Neutrophil (primary cell): Measurements from ENCODE around the gene CLDN18.

ENCODE experiments used
- H3K27ac ChIP-seq: fragments of 200-600 bp; sonication (generic); 2 replicates; pipeline ENCODE4 v1.5.1; 2016; ENCODE audit warnings: mild to moderate bottlenecking, moderate library complexity
- H3K27me3 ChIP-seq: fragments of 200-600 bp; sonication (generic); 2 replicates; pipeline ENCODE4 v1.6.0; 2016; ENCODE audit warnings: mild to moderate bottlenecking
- H3K36me3 ChIP-seq: fragments of 200-600 bp; sonication (generic); 2 replicates; pipeline ENCODE4 v1.5.1; 2017
- H3K4me1 ChIP-seq, 2 experiments: fragments of 200-600 bp in 1 of 2; sonication (generic) in 1 of 2; 1 replicate in 1 of 2; 2 replicates in 1 of 2; pipeline versions ENCODE4 v1.5.1 to v1.6.1; 2013 to 2016; ENCODE audit warnings: low read depth in 1 of 2, low read length in 1 of 2, mild to moderate bottlenecking in 1 of 2, moderate library complexity in 1 of 2; ENCODE audit not compliant: control insufficient read depth in 1 of 2, insufficient read depth in 1 of 2
- H3K4me3 ChIP-seq, 2 experiments: fragments of 200-600 bp in 1 of 2; sonication (generic) in 1 of 2; 1 replicate in 1 of 2; 2 replicates in 1 of 2; pipeline ENCODE4 v1.5.1; 2013 to 2016; ENCODE audit warnings: low read depth in 1 of 2, low read length in 1 of 2, mild to moderate bottlenecking in 1 of 2, moderate library complexity in 1 of 2
- H3K9me3 ChIP-seq: fragments of 200-600 bp; sonication (generic); 2 replicates; pipeline ENCODE4 v1.5.1; 2016
- TF ChIP-seq, protein P1 (sequence below): fragments of 200-600 bp; sonication (generic); IDR thresholded peaks from 2 replicates; pipeline ENCODE4 v1.5.1; 2016; ENCODE audit warnings: antibody characterized with exemption

The CLDN18 gene

GRCh38 chr3:138043266-138044029 is 33.5 kb downstream of the CLDN18 start:
- TF ChIP-seq, protein P1, sequence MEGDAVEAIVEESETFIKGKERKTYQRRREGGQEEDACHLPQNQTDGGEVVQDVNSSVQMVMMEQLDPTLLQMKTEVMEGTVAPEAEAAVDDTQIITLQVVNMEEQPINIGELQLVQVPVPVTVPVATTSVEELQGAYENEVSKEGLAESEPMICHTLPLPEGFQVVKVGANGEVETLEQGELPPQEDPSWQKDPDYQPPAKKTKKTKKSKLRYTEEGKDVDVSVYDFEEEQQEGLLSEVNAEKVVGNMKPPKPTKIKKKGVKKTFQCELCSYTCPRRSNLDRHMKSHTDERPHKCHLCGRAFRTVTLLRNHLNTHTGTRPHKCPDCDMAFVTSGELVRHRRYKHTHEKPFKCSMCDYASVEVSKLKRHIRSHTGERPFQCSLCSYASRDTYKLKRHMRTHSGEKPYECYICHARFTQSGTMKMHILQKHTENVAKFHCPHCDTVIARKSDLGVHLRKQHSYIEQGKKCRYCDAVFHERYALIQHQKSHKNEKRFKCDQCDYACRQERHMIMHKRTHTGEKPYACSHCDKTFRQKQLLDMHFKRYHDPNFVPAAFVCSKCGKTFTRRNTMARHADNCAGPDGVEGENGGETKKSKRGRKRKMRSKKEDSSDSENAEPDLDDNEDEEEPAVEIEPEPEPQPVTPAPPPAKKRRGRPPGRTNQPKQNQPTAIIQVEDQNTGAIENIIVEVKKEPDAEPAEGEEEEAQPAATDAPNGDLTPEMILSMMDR = no peak

DNA sequence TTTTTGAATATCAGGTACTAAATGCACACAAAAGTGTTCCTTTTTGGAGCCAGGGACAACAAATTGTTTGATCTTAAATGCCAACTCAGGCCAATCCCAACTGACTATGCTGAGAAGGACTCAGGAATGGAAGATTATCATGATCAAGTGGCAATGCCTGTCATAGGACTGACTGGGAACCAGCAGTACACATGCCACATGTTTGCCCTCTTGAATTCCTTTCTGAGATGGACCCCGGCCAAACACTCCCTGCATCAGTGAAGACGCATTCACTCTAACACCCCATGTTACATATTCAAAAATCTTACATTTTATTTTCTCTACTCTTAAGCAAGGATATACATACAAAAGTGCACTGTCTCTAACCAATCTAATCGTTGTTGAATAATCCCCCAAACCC is 36.1 kb downstream of the CLDN18 start:
- Histone ChIP-seq H3K27ac (no peak overlapping the region), H3K27me3 (no peaks in the 10 kb centered on the region), H3K4me3 (no peak overlapping the region), H3K9me3 (no peaks in the 10 kb centered on the region), H3K4me1 (peaks cover 6 to 10% of the 10 kb centered on the region in 2 experiments), H3K36me3 (peaks cover 24% of the 10 kb centered on the region)
- TF ChIP-seq, protein P1 = no peak

More at GRCh38 chr3:138043266-138044029, 33.5 kb downstream of the CLDN18 start:
- Histone ChIP-seq H3K27ac (no peak overlapping the region), H3K27me3 (no peaks in the 10 kb centered on the region), H3K36me3 (peaks cover 4% of the 10 kb centered on the region), H3K9me3 (no peaks in the 10 kb centered on the region), H3K4me3 (no peak overlapping the region), H3K4me1 (peaks cover 6 to 10% of the 10 kb centered on the region in 2 experiments)

DNA sequence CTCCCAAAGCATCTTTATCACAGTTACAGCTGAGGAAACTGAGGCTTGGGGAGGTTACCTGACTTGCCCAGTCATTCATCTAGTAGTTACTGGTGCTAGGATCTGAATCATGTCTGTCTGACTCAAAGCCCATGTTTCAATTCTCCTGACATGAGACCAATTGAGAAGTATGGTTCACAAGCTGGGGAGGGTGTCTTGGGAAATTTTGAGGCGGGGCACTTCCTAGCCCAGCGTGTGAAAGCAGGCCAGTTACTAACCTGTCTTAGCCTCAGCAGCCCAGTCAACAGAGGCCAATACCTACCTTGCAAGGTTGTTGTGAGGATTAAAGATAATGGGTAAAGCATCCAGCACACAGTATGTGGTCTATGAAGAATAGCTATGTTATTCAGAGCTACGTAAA is 37.0 kb downstream of the CLDN18 start:
- no peaks in the 10 kb centered on the region for H3K27me3 ChIP-seq

DNA sequence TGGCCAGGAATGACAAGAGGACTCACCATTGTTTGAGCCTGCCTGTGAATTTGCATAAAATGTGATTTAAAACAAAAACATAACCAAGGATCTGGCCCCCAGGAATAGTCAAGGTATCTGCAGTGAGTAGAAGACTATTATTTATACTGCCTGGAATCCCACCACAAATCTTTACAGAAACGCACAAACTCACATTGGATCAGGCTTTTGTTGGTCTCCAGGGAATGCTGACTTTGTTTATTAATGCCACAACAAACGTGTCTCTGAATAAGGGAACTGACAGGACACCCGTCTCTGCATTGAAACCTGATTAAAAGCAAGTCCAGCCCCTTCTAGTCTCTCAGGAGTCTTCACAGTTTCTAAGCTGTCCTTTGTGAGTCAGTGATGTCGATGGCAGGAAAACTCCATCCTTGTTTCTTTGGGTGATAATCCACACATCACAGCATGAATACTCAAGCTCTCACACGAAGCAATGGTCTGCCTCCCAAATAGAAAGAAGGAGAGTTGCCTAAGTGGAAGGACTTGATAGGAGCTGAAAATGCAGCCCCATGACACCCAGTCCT is 37.7 kb downstream of the CLDN18 start:
- H3K27me3 ChIP-seq = no peaks in the 10 kb centered on the region
- H3K4me1 ChIP-seq = peaks cover 6 to 10% of the 10 kb centered on the region in 2 experiments
- H3K27ac ChIP-seq = no peak overlapping the region
- H3K9me3 ChIP-seq = no peaks in the 10 kb centered on the region
- peaks cover 28% of the 10 kb centered on the region for H3K36me3 ChIP-seq
- no peak overlapping the region for H3K4me3 ChIP-seq
- TF ChIP-seq, protein P1 = no peak

More for the DNA sequence above, 37.0 kb downstream of the CLDN18 start:
- no peak overlapping the region for H3K4me3 ChIP-seq
- TF ChIP-seq, protein P1 = no peak
- H3K27ac ChIP-seq = peak overlapping the region; percentile 6
- peaks cover 27% of the 10 kb centered on the region for H3K36me3 ChIP-seq
- no peaks in the 10 kb centered on the region for H3K9me3 ChIP-seq
- peaks cover 6 to 10% of the 10 kb centered on the region in 2 experiments for H3K4me1 ChIP-seq

GRCh38 chr3:138049157-138049919 is 39.4 kb downstream of the CLDN18 start:
- TF ChIP-seq, protein P1 = no peak
- H3K27me3 ChIP-seq = no peaks in the 10 kb centered on the region
- H3K36me3 ChIP-seq = peaks cover 34% of the 10 kb centered on the region
- no peaks in the 10 kb centered on the region for H3K9me3 ChIP-seq
- peaks cover 6 to 10% of the 10 kb centered on the region in 2 experiments for H3K4me1 ChIP-seq
- H3K27ac ChIP-seq = no peak overlapping the region
- no peak overlapping the region for H3K4me3 ChIP-seq
